Measurements from ENCODE around the gene ELP4.

The ELP4 gene

GRCh38 chr11:31582697-31583096 is 73.1 kb downstream of the ELP4 start:
- DNase-seq (ENCODE audit: extremely low read depth, low read depth): no peak
- TF ChIP-seq, protein P1, sequence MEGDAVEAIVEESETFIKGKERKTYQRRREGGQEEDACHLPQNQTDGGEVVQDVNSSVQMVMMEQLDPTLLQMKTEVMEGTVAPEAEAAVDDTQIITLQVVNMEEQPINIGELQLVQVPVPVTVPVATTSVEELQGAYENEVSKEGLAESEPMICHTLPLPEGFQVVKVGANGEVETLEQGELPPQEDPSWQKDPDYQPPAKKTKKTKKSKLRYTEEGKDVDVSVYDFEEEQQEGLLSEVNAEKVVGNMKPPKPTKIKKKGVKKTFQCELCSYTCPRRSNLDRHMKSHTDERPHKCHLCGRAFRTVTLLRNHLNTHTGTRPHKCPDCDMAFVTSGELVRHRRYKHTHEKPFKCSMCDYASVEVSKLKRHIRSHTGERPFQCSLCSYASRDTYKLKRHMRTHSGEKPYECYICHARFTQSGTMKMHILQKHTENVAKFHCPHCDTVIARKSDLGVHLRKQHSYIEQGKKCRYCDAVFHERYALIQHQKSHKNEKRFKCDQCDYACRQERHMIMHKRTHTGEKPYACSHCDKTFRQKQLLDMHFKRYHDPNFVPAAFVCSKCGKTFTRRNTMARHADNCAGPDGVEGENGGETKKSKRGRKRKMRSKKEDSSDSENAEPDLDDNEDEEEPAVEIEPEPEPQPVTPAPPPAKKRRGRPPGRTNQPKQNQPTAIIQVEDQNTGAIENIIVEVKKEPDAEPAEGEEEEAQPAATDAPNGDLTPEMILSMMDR (IDR thresholded peaks at IDR 0.05; ENCODE audit: low read depth, low read length, missing control alignments): no peak
- H3K4me3 ChIP-seq (replicated peaks; ENCODE audit: low read depth, low read length): no peak overlapping the region

GRCh38 chr11:31598454-31598853 is 88.9 kb downstream of the ELP4 start:
- no peak overlapping the region for H3K4me3 ChIP-seq (replicated peaks; ENCODE audit: low read depth, low read length)
- TF ChIP-seq, protein P1 (IDR thresholded peaks at IDR 0.05; ENCODE audit: low read depth, low read length, missing control alignments): no peak
- DNase-seq (ENCODE audit: extremely low read depth, low read depth): no peak

DNA sequence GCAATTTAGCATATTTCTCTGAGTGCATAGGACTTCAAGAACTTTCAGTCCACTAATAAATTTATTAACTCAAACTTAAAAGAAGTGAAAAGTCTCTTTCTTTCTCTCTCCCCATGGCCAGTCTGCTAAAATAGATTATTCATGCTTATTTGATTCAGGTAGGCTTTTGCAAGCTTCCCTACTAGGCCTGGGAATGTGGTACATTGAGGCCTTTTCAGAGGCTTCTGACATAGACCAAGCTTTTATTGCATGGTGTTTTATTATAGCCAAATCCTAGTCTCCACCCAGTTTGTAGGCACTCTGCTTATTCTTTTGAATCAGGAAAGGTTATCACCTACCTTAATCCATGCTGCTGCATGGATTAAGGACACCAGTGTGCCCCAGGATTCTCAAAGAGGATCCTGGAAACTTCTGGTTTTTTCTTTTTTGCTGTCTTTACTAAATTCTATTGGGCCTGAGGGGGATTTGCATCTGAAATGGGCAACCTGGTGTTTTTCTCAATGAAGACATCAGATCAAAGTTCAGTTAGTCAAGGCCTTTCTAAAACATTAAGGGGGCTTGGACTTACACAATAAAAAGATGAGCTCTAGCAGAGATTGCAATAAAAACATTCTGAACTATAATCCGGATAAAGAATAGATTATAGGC is 92.2 kb downstream of the ELP4 start:
- no peak for DNase-seq (ENCODE audit: extremely low read depth, low read depth)
- TF ChIP-seq, protein P1 (IDR thresholded peaks at IDR 0.05; ENCODE audit: low read depth, low read length, missing control alignments): no peak

DNA sequence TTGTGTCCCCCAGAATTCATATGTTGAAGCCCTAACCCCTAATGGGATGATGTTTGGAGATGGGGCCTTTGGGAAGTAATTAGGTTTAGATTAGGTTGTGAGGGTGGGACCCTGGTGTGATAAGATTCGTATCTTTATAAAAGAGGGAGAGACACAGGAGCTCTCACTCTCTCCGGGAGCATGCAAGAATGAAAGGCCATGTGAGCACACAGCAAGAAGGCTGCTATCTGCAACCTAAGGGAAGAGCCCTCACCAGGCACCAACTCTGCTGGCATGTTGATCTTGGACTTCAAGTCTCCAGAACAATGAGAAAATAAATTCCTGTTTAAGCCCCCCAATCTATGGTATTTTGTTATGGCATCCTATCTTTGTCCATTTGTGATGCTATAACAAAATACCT is 97.3 kb downstream of the ELP4 start:
- TF ChIP-seq, protein P1 (IDR thresholded peaks at IDR 0.05; ENCODE audit: low read depth, low read length, missing control alignments): no peak
- no peak overlapping the region for H3K4me3 ChIP-seq (replicated peaks; ENCODE audit: low read depth, low read length)
- DNase-seq (ENCODE audit: extremely low read depth, low read depth): no peak

More for the DNA sequence above, 92.2 kb downstream of the ELP4 start:
- H3K4me3 ChIP-seq (replicated peaks; ENCODE audit: low read depth, low read length): no peak overlapping the region

- no peak overlapping the region for H3K4me3 ChIP-seq (replicated peaks; ENCODE audit: low read depth, low read length)
- DNase-seq (ENCODE audit: extremely low read depth, low read depth): no peak
- TF ChIP-seq, protein P1 (IDR thresholded peaks at IDR 0.05; ENCODE audit: low read depth, low read length, missing control alignments): no peak
Measured at GRCh38 chr11:31607914-31608313, 98.3 kb downstream of the ELP4 start.

GRCh38 chr11:31608995-31609394 is 99.4 kb downstream of the ELP4 start:
- no peak overlapping the region for H3K4me3 ChIP-seq (replicated peaks; ENCODE audit: low read depth, low read length)
- TF ChIP-seq, protein P1 (IDR thresholded peaks at IDR 0.05; ENCODE audit: low read depth, low read length, missing control alignments): no peak
- DNase-seq (ENCODE audit: extremely low read depth, low read depth): no peak

DNA sequence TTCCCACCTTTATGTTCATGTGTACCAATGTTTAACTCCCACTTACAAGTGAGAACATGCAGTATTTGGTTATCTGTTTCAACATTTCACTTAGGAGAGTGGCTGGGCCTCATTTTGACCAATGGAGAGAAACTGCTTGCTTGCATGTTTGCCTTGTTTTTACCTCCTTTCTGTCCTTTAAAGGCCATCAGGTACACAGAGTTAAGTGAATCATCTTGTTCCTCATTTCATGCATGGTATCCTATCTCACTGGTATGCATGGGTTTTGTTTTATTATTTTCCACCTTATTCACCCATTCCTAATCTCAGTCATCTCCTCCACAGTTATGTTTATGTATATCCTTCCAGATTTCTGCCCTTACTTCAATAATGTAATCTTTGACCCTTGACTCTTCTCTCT is 101.0 kb downstream of the ELP4 start:
- H3K4me3 ChIP-seq (replicated peaks; ENCODE audit: low read depth, low read length): no peak overlapping the region
- DNase-seq (ENCODE audit: extremely low read depth, low read depth): no peak
- TF ChIP-seq, protein P1 (IDR thresholded peaks at IDR 0.05; ENCODE audit: low read depth, low read length, missing control alignments): no peak
